Jurkat, Clone E6-1 (cell line): ENCODE results near the gene RGS7.
A peak's percentile ranks its signal among the peaks of the same experiment; 100 is the strongest.
"Not testable (repeated sequence)": the region's sequence is repeated elsewhere in the genome, so short reads cannot be mapped to it uniquely, and the experiment has no call there.

ENCODE experiments used
- DNase-seq: peaks from one replicate; pipeline ENCODE4 v3.0.0-alpha.2; 2011; ENCODE audit warnings: low read depth, low spot score
- H3K4me3 ChIP-seq: 2 replicates; pipeline ENCODE4 v1.5.1; 2011; ENCODE audit warnings: mild to moderate bottlenecking, low read length, control low read depth, moderate library complexity

Gene RGS7

DNA sequence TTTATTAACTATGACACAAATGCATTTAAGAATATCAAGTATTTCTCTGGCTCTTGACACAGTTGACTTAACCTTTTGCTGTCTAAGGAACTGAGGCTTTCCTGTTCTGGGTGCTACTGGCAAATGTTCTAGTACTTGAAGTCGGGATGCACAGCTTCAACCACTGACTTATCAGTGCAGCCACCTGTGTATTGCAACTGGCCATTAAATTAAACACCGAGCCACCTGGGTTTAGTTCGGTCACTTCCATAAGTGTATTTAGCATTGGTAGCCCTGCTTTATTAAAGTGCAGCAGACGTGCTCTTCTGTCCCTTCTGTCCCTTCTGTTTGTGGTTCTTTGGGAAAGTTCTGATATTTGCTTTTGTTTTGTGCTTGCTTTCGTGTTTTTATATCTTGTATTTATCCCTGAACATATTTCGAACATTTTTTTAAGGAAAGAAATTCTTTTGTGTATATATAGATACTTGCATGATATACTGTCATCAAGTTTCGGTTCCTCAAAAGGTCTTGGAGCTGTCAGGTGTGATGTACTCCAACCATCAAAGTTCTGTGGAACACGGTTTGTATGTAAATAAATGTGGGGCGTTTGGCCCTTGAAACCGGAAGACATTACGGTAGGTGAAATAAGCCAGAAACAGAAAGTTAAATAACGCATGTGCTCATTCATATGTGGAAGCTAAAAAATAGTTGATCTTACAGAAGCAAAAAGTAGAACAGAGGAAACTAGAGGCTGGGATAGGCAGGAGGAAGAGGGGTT is 447.1 kb downstream of the RGS7 start:
- DNase-seq, result no peak
- no peak overlapping the region for H3K4me3 ChIP-seq

- DNase-seq, result no peak
Measured at GRCh38 chr1:240906477-240906876, 450.5 kb downstream of the RGS7 start.

DNA sequence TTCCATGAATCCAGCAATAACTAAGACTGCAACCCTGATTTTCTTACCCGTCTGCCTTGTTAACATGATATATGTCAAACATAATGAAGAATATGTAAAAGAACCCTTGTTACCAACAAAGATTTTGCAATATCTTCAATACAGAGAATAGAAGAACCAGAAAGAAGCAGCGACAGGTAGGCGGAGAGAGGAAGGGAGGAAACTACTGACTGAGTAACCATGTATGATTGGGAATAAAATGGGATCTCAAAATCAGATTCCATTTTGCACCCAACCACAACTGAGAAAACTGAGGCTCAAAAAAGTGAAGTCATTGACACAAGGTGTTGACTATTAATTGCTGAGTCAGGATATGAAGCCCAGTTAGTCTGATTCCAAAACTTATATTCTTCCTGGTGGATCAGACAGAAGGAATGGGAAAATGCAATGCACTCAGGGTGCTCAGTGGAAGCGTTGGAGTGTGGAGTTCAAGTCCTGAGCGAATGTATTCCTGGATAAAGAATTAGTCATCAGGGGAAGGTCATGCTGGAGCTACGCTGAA is 451.7 kb downstream of the RGS7 start:
- DNase-seq, result no peak
- H3K4me3 ChIP-seq, result no peak overlapping the region

More at GRCh38 chr1:240906477-240906876, 450.5 kb downstream of the RGS7 start:
- H3K4me3 ChIP-seq, result no peak overlapping the region

- not testable (repeated sequence) for DNase-seq, H3K4me3 ChIP-seq
Measured at GRCh38 chr1:240895424-240895823, 461.6 kb downstream of the RGS7 start.

GRCh38 chr1:240888787-240889048 is 468.3 kb downstream of the RGS7 start:
- H3K4me3 ChIP-seq, result no peak overlapping the region
- no peak for DNase-seq

DNA sequence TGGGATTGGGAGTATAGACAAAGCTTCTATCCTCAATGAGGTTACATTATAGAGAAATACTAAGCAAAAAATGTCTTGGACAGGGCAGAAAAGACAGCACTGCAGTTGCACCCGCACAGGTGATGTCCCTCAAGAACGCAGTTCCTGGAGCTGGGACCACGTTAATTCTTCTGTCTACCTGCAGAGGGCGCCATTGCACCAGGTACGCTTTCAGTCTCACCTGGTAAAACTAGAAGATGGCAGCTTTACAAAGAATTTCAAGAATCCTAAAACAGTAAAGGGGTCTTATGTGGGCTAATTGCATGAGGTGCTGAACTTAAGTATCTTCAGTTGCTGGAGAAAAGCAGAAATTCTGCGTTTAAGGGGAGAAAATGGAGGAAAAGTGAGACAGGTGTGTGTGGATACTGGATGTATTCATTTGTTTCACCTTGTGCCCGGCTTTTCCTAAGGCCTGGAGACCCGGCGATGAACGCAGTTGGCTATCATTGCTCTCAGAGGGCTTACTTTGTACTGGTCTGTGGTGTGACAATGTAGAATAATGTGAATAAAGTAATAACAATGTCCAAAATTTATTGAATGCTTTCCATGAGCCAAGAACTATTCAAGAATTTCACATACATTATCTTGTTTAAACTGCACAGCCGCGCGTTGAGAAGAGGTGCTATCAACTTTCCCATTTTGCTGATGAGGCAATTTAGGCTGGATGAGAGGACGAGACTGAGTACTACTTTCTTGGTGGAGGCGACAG is 468.8 kb downstream of the RGS7 start:
- peak; percentile 35 for DNase-seq
- no peak overlapping the region for H3K4me3 ChIP-seq

- H3K4me3 ChIP-seq, result no peak overlapping the region
- no peak for DNase-seq
Measured at GRCh38 chr1:240883490-240883889, 473.5 kb downstream of the RGS7 start.

DNA sequence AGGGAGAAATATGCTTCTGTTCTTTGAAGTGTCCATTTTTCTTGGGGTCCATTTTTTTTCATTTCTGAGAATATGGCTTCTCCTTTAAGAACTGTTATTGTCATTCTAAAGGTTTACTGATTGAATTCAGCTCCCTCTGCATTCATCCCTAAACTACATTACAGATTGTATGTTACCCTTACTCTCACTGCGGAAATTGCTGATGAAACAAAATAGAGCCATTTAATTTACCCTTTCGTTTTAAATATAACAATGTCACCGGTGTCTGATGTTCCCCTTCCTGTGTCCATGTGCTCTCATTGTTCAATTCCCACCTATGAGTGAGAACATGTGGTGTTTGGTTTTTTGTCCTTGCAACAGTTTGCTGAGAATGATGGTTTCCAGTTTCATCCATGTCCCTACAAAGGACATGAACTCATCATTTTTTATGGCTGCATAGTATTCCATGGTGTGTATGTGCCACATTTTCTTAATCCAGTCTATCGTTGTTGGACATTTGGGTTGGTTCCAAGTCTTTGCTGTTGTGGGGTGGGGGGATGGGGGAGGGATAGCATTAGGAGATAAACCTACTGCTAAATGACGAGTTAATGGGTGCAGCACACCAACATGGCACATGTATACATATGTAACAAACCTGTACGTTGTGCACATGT is 474.2 kb downstream of the RGS7 start:
- DNase-seq, H3K4me3 ChIP-seq: not testable (repeated sequence)

DNA sequence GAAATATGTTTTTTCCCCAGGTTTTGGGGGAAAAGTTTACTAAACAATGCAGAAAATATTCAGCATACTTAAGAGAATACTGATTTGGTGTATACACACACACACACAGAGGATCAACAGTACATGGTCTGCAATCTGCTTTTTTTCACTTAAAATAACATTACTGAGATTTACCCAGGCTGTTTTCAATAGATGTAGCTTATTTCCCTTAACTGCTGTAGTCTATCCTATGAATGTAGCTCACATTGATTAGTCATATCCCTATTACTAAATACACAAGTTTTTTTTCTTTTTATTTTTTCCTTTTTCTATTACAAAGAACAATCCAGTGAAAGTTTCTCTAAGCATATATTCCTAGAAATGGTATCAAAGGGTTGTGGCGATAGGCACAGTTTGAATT is 478.4 kb downstream of the RGS7 start:
- no peak overlapping the region for H3K4me3 ChIP-seq
- no peak for DNase-seq

DNA sequence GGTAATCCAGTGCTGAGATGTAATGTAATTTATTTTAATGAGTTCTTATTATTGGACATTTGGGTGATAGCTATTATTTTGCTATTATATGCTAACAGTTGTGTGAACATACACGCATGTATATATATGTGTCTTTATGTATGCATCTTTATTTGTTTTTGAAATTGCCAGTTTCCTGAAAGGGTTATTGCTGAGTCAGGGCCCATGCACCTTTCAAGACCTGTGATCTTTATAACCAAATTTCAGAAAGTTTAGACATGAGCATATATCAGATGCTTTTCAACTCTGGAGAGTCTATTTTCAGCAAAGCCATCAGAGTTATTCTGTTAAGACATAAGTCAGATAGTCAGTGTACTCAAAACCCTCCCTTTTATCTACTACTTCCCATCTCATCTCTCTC is 479.4 kb downstream of the RGS7 start:
- no peak for DNase-seq
- H3K4me3 ChIP-seq, result no peak overlapping the region

- DNase-seq, result no peak
- no peak overlapping the region for H3K4me3 ChIP-seq
Measured at GRCh38 chr1:240876071-240876470, 480.9 kb downstream of the RGS7 start.

- no peak for DNase-seq
Measured at GRCh38 chr1:240869071-240869470, 487.9 kb downstream of the RGS7 start.

DNA sequence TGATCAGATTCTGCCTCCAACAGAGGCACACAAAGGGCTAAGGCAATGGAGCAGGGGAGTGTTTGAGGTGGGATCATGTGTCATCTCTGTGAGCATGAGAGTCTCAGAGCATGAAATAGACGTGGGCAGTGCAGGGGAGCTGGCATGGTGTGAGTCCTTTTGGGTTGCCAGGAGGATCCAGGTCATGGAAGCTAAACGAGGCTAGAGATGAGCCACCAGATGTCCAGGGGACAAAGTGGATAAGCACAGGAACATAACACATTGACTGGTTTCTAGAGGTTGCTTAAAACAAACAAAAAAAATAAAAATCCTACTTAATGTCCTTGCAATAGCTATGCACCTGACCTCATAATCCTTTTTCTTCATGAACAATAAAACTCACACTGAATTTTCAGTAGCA is 490.3 kb downstream of the RGS7 start:
- no peak for DNase-seq

More at GRCh38 chr1:240869071-240869470, 487.9 kb downstream of the RGS7 start:
- no peak overlapping the region for H3K4me3 ChIP-seq

GRCh38 chr1:240860023-240860422 is 497.0 kb downstream of the RGS7 start:
- no peak for DNase-seq

More for the DNA sequence above, 490.3 kb downstream of the RGS7 start:
- no peak overlapping the region for H3K4me3 ChIP-seq

GRCh38 chr1:240854367-240854766 is 502.6 kb downstream of the RGS7 start:
- no peak overlapping the region for H3K4me3 ChIP-seq
- no peak for DNase-seq

More at GRCh38 chr1:240860023-240860422, 497.0 kb downstream of the RGS7 start:
- no peak overlapping the region for H3K4me3 ChIP-seq

GRCh38 chr1:240847325-240847724 is 509.7 kb downstream of the RGS7 start:
- no peak for DNase-seq
- no peak overlapping the region for H3K4me3 ChIP-seq

DNA sequence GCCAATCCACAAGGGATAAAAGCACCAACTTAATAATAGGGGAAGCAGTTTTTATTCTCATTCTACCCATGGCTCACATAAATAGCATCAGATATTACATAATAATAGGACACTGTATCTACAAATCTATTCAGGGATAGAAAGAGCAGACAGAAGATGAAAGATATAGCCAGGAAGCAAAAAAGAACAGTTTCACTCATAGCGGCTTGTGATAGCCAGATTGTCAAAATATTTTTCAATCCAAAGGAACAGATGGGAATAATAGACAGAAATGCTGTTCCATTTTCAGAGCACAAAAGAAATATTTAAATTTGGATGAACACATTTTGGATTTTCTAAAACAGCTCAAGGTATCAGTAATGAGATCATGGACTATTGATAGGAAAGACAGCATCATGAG is 512.5 kb downstream of the RGS7 start:
- no peak for DNase-seq
- no peak overlapping the region for H3K4me3 ChIP-seq

GRCh38 chr1:240843798-240844197 is 513.2 kb downstream of the RGS7 start:
- no peak for DNase-seq
- no peak overlapping the region for H3K4me3 ChIP-seq

- H3K4me3 ChIP-seq, result no peak overlapping the region
- DNase-seq, result no peak
Measured at GRCh38 chr1:240836271-240836670, 520.7 kb downstream of the RGS7 start.

DNA sequence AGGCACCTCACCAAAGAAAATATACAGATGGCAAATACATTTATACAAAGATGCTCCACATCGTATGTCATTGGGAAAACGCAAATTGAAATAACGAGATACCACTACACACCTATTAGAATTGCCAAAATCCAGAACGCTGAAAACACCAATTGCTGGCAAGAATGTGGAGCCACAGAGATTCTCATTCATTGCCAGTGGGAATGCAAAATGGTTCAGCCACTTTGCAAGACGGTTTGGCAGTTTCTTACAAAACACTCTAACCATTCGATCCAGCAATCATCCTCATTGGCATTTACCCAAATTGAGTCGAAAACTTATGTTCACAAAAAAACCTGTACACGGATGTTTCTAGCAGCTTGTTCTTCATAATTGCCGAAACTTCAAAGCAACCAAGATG is 521.7 kb downstream of the RGS7 start:
- no peak overlapping the region for H3K4me3 ChIP-seq
- DNase-seq, result no peak
